HG02884 (cell line): ENCODE data around the gene DUSP7.
A peak's percentile ranks its signal among the peaks of the same experiment; 100 is the strongest.

Experiments
- ATAC-seq: cut with Tn5 transposase; IDR thresholded peaks from one replicate; pipeline ENCODE4 v1.9.1; 2021; ENCODE audit warnings: mild to moderate bottlenecking, moderate library complexity; ENCODE audit not compliant: unreplicated experiment

The DUSP7 gene

DNA sequence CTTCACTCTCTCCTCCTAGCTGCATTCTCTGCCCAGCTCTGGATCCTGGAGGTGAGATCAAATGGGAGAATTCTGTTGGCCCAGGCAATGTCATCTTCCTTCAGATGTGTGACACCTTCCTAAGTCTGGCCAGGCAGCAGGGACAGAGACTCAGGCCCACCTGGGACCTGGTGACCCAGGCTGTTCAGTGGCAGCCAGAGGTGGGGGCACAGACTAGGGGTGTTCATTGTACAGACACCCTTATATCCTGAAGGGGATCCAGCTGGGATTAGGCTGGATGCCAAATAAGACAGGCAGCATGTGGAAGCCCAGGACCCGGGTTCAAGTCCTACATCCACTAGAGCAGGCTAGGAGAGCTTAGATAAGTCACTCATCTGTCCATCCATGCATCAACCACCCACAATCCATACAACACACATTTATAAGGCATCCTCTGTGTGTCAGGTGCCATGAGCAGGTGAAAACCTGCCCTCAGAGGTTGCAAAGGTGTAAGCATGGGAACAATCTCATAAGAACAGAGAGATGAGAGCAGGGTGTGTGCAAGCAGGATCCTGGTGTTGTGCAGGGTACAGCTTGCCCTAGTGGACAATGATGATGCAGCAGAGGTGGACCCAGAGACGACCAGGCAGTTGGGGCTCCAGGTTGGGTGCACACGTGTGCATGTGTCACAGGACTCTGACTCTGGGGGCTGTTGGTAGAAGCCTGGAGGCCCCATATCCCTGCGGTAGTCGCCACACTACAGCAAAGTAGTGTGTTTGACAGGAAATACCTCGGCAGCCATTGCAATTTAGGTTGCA is 42.4 kb downstream of the DUSP7 start:
- no peak for ATAC-seq

DNA sequence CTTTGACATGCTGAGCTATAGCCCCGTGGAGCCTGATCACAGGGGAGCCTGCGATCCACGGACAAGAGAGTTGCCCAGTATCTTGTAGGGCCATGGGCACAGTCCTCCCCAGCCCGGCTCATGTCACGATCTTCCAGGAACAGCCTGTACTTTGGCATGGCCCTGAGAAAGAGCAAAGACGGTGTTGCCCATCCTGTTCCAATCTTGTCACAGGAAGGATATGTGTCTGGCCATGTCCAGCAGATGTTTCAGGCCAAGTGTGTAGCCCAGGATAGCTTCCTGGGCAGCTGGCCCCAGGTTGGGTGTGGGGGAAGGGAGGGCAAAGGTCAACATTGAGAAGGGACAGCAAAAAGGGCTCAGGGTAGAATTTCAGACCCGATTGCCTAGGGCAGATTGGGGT is 43.7 kb downstream of the DUSP7 start:
- ATAC-seq: no peak

DNA sequence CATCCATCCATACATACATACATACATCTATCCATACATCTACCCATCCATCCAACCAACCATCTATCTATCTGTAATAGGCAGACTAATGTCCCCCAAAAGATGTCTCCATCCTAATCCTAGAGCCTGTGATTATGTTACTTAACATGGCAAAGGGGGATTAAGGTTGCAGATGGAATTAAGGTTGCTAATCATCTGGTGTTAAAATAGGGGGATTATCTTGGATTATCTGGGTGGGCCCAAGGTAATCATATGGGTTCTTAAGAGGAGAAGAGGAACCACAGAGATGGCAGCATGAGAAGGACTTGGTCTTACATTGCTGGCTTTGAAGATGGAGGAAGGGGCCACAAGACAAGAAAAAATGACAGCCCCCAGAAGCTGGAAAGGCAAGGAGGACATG is 45.9 kb downstream of the DUSP7 start:
- ATAC-seq: no peak

DNA sequence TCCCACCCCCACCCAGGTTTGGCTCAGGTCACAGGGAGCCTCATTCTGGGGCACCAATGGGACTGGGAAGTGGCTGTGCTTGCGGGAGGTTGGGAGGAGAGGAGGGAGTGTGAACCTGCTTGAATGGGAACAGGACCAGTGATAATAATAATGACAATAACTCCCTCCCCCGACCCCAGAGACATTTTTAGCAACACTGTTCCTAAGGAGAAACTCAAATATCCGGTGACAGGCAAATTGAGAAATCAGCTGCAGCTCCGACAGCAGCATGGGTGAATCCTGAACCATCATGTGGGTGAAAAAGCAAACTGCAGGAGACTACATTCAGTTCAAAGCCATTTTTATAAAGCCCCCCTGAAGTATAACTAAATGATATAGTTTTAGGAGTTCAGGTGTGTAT is 49.1 kb downstream of the DUSP7 start:
- ATAC-seq: no peak

DNA sequence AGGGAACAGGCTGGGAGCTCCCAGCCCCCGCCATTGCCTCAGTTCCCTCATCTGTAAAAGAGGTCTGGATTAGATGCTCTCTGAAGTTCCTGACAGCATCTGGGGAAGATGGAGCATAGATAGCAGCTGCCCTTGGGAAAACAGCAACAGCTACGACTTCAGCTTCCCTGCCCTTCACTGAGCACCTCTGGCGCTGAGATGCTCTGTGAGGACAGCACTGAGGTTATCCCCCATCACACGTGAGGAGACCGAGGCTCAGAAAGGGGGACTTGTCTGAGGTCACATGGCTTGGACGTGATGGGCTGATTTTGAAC is 49.6 kb downstream of the DUSP7 start:
- ATAC-seq: no peak

DNA sequence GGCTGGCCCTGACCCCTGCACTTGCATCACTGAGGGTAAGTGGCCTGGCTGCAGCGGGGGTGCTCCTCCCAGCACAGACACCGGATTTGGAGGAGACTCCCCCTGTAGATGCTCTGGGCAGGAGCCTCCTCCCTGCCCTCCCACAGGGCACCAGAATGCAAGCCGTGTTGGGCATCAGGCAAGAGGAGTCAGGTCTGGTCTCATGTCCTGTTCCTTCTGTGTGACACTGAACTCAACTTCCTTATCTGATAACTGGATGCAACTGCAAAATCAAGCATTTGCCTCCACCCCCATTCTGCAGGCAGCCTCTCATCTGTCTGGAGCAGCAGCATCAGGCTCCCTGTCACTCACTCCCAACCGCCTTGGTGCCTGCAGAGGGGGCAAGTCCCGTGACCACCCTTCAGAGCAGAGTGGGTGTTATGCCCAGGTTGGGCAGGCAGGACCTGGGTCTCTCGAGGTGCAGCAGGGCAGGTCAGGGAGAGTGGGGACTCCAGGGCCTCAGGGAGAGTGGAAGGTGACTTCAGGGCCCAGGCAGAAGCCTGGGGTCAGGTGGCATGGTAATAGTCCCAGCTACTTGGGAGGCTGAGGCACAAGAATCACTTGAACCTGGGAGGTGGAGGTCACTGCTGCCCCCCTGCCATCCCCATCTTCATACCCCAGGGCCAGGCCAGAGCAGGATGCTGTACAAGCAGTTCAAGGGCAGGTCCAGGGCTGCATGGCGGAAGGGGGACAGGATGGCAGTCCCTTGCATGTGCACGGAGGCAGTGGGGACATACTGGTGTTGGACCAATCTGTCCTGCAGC is 50.2 kb downstream of the DUSP7 start:
- no peak for ATAC-seq

DNA sequence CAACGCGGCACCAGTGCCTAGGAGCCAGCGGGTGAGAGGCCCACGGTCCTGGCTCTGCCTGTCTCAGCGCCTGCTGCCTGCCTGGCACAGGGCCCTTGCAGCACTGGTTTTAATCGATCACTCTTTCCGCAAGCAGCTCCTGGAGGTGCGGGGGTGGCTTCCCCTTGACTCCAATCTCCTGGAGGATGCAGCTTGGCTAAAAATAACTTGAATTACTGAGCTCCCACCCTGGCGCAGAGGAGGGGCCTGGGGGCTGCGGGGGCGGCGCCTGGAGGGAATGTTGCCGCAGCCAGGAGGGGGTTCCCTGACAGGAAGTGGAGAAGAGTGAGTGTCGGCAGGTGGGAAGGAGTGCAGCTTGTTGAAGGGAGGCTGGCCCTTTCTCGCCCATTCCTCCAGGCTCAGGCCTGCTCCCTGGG is 50.8 kb downstream of the DUSP7 start:
- ATAC-seq: no peak

DNA sequence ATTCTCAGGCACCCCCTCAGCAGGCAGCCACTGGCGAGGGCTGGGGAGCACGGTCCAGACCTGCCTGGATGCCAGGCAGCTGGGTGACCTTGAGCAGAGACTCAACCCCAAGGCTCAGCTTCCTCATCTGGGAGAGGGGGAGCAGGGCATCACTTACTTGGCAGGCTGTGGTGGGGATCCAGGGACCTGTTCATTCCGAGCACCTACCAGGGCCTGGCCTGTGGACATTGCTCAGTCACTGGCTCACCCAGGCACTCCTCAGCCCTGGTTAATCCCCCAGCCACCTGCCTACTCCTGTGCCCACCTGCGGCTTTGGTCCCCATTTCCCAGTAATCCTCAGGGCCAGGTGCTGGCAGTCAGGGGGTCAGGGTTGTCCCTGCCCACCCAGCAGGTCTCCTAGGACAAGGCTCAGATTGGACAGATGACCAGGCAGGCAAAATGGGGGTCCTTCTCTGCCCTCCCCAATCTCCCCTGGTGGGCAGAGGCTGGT is 51.4 kb downstream of the DUSP7 start:
- no peak for ATAC-seq

DNA sequence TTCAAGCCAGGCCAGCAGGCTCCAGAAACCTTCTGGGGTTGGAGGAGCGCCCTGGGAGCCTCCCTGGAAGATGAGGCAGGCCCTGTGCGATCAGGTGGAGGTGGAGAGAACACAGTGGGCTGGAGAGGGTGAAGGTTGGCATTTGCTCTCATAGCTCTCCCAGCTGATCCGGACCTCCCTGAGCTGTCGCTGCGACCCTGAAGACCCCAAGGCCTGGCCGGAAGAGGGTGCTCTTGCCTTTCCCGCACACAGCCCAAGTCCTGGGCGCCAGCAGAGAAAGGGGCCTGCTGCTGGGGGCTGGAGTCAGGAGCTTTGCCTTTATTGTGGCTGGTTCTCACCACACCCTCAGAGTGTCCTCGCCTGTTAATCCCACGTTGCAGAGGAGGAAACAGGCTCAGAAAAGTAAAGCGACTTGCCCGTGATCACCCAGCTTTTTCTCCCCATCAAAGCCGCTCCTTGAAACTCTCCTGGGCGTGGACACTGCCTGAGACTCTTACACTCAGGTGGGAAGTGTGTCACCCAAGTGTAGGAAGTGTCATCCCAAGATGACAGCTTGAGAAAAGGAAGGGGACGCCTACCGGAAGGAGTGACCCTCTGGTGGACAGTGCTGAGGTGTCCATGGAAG is 52.1 kb downstream of the DUSP7 start:
- no peak for ATAC-seq

DNA sequence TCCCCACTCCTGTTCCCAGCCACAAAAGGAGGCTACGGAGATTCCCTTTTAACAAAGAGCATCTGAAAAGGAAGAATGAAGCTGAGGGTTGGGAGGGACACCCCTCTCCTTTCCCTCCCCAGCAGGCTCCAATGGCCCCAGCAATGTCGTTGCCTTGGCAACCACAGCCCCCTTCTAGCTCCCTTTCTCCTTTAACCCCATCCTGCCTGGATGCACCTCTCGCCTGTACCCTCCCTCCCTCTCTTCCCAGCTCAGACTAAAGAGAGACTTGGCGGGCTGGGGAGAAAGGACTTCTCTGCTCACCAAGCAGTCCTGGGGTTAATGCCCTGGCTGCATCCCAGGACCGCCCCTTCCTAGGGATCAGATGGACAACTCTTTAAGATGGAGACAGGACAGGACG is 53.6 kb downstream of the DUSP7 start:
- no peak for ATAC-seq

DNA sequence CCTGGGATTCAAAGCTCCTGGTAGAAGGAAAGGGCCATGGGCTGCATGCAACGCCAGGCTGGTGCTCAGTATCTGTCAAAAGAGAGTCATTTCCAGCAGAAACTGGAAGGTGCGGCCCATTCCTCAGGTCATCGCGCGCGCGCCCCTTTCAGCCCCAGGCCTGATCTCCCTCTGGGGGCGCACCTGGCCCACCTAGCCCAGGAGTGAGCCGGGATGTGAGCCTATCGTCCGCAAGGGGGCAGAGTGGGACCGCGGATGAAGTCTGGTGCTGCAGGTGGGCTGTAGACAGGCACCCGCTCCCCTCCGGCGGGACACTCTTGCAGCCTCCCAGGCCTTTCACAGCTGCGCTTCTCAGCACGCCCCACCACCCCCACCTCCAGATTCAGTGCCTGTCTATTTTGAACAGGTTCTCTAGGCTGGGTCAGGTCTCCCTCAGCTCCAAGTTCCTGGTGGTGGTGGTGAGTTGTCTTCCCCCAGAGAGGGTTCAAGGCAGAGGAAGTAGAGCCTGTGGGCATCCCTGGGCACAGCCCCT is 54.9 kb downstream of the DUSP7 start:
- peak; percentile 84 for ATAC-seq

DNA sequence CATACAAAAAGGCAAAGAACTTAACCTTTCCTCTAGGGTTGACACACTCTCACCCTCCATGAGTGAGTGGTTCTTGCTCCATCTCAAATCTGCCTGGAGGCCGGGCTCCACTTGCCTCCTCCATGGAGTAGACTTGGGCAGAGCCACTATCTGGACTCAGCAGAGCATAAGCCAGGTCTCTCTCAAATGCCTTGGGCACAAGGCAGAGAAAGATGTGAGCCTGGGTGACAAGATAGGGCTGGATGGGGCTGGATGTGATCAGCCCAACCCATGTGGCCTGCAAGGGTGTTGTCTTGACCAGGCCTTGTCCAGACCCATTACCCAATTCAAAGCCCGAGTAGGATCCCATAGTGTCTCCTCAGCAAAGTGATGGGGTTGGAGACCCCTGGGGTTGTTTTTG is 56.5 kb downstream of the DUSP7 start:
- no peak for ATAC-seq
